Ovary (tissue), 9 donors: ENCODE measurements around the gene DAB2IP. TPM values are rescaled to one million over a fixed set of nuclear protein-coding genes. Genes with fewer than 3 reads are reported as not detected.

Source experiments
- DNase-seq, 5 donors: peaks; one replicate each; pipeline ENCODE4 v3.0.0-alpha.2; 2019 to 2020
- H3K27ac ChIP-seq, 2 donors: fragments of 200-600 bp; one replicate each; pipeline versions ENCODE4 v1.5.1 to v1.8.0; 2019 to 2022
- H3K27me3 ChIP-seq: fragments of 200-600 bp; one replicate; pipeline ENCODE4 v1.8.0; 2022
- H3K36me3 ChIP-seq: fragments of 200-600 bp; sonication (generic); one replicate; pipeline ENCODE4 v1.5.1; 2019
- H3K4me1 ChIP-seq: one replicate; pipeline ENCODE4 v1.8.1; 2013; ENCODE audit warnings: mild to moderate bottlenecking, moderate library complexity; ENCODE audit not compliant: insufficient read depth
- H3K4me3 ChIP-seq: fragments of 200-600 bp; sonication (generic); one replicate; pipeline ENCODE4 v1.5.1; 2017
- H3K9me3 ChIP-seq, 2 donors: fragments of 200-600 bp in 1 of 2; sonication (generic) in 1 of 2; one replicate each; pipeline versions ENCODE4 v1.5.1 to v1.8.1; 2013 to 2019; ENCODE audit warnings: mild to moderate bottlenecking in 1 of 2, moderate library complexity in 1 of 2
- CTCF ChIP-seq, 3 donors: fragments of 450-650 bp in 2 of 3; fragments of 200-600 bp in 1 of 3; IDR thresholded peaks; one replicate each; pipeline versions ENCODE4 v1.5.1 to v1.8.0; 2016 to 2022; ENCODE audit warnings: antibody characterized with exemption in 3 of 3, mild to moderate bottlenecking in 1 of 3
- EP300 ChIP-seq: sonication (generic); formaldehyde crosslinking; IDR thresholded peaks from one replicate; pipeline ENCODE4 v1.6.1; 2017; ENCODE audit warnings: antibody characterized with exemption
- POLR2A ChIP-seq: fragments of 450-650 bp; IDR thresholded peaks from one replicate; pipeline ENCODE4 v1.6.1; 2017; ENCODE audit warnings: antibody characterized with exemption, mild to moderate bottlenecking, moderate library complexity
- WGBS, 3 donors: extraction: QIAGEN DNeasy Blood & Tissue Kit in 1 of 3; methylation state at CpG; one replicate each; pipeline versions ENCODE4 v1.1.5 to v1.1.7; 2013 to 2017; 5-methylcytosine and 5-hydroxymethylcytosine counted together
- intact Hi-C, 4 donors: fragments of 100-400 bp; cut with DNase I; formaldehyde crosslinking; loops; one replicate each; pipeline versions ENCODE4 v1.11.0 to v1.15.1; 2022 to 2023
- polyA plus RNA-seq, 2 donors: library from polyadenylated mRNA; stranded (reverse); fragments of 200-250 nt in 1 of 2; fragments of 350-450 nt in 1 of 2; fragmentation: Illumina TruSeq in 1 of 2; extraction: RNeasy Lipid Tissue Mini Kit (QIAGEN cat#74804) in 1 of 2; gene quantifications; one replicate each; pipeline ENCODE4 v1.2.3, GENCODE V29; 2013 to 2014
- total RNA-seq, 7 donors: library from RNA; depleted of rRNA in 2 of 7; stranded (reverse); fragments of >200 nt in 2 of 7; fragmentation: NEBNext Ultra II Directional in 3 of 7; extraction: Animal tissue kit (Norgen Biotek cat#: 25700) in 3 of 7; gene quantifications; one replicate each; pipeline versions ENCODE4 v1.1.0 to v1.2.4, GENCODE V29; 2016 to 2023
- donor health status: DM: no; HTN: no; CAD: no; lungs with moderate emphysema.
- donor health status: DM: no; HTN: no; CAD: no.
- donor health status: Bipolar disorder and iron deficiency.
- donor health status: DM: yes; HTN: yes; CAD: no.
- donor health status: DM: no; HTN: no; CAD: no.
- donor health status: DM: yes; HTN: yes; CAD: no.

The DAB2IP gene
- total and polyA plus RNA-seq, 9 donors, result 9.3 to 95.0 (median 70.6) TPM

- H3K4me1 ChIP-seq, result peaks cover 2% of the 10 kb centered on the region
- H3K36me3 ChIP-seq, result no peaks in the 10 kb centered on the region
- no peaks in the 10 kb centered on the region for H3K27me3 ChIP-seq
- intact Hi-C loops, result no loop called here
- WGBS, 3 donors, result 92 to 95% (median 94%) methylated on average over 10 of the region's 10 CpGs
- DNase-seq, result no peak
- TF ChIP-seq EP300, result no peak
- H3K27ac ChIP-seq, result no peak overlapping the region
- H3K4me3 ChIP-seq, result no peak overlapping the region
- no peaks in the 10 kb centered on the region for H3K9me3 ChIP-seq
Measured at GRCh38 chr9:121811751-121812150, 160.3 kb downstream of the DAB2IP start.

GRCh38 chr9:121812159-121812735, 160.8 kb downstream of the DAB2IP start:
- intact Hi-C loops, result no loop called here
- no peaks in the 10 kb centered on the region for H3K36me3 ChIP-seq
- H3K9me3 ChIP-seq, result no peaks in the 10 kb centered on the region
- WGBS, 3 donors, result 90 to 94% (median 93%) methylated on average over 12 of the region's 12 CpGs
- H3K4me1 ChIP-seq, result peaks cover 2% of the 10 kb centered on the region
- H3K4me3 ChIP-seq, result no peak overlapping the region
- DNase-seq, result no peak
- no peak for TF ChIP-seq EP300
- no peak for TF ChIP-seq CTCF (IDR thresholded peaks at IDR 0.05)
- TF ChIP-seq POLR2A, result no peak
- no peaks in the 10 kb centered on the region for H3K27me3 ChIP-seq
- H3K27ac ChIP-seq, result no peak overlapping the region

GRCh38 chr9:121813519-121814210, 162.2 kb downstream of the DAB2IP start:
- TF ChIP-seq EP300 (no peak), POLR2A (no peak), CTCF (IDR thresholded peaks at IDR 0.05) (no peak)
- WGBS, 3 donors, result 90 to 92% (median 91%) methylated on average over 13 of the region's 13 CpGs
- intact Hi-C loops, result no loop called here
- Histone ChIP-seq H3K9me3 (no peaks in the 10 kb centered on the region), H3K27me3 (no peaks in the 10 kb centered on the region), H3K4me3 (no peak overlapping the region), H3K4me1 (no peaks in the 10 kb centered on the region), H3K36me3 (no peaks in the 10 kb centered on the region), H3K27ac (no peak overlapping the region)
- no peak for DNase-seq

- Histone ChIP-seq H3K4me3 (no peak overlapping the region), H3K27me3 (no peaks in the 10 kb centered on the region), H3K9me3 (no peaks in the 10 kb centered on the region), H3K27ac (no peak overlapping the region), H3K36me3 (no peaks in the 10 kb centered on the region), H3K4me1 (peaks cover 5% of the 10 kb centered on the region)
- TF ChIP-seq POLR2A (no peak), CTCF (IDR thresholded peaks at IDR 0.05) (no peak), EP300 (no peak)
- DNase-seq, result no peak
- 84 to 91% (median 90%) methylated on average over 11 of the region's 11 CpGs for WGBS, 3 donors
- intact Hi-C loops, result no loop called here
Measured at GRCh38 chr9:121814594-121814993, 163.2 kb downstream of the DAB2IP start.

- WGBS, 3 donors, result 86 to 88% (median 86%) methylated on average over 6 of the region's 6 CpGs
- intact Hi-C loops, result no loop called here
- no peak for TF ChIP-seq CTCF (IDR thresholded peaks at IDR 0.05)
- TF ChIP-seq POLR2A, result no peak
Measured at GRCh38 chr9:121815084-121815483, 163.7 kb downstream of the DAB2IP start.

More at GRCh38 chr9:121815084-121815483, 163.7 kb downstream of the DAB2IP start:
- Histone ChIP-seq H3K27ac (no peak overlapping the region), H3K9me3 (no peaks in the 10 kb centered on the region), H3K4me1 (peaks cover 5% of the 10 kb centered on the region), H3K27me3 (no peaks in the 10 kb centered on the region), H3K4me3 (no peak overlapping the region), H3K36me3 (no peaks in the 10 kb centered on the region)
- DNase-seq, result no peak
